MCF 10A (cell line): ENCODE measurements around the gene MRPL42. TPM values are rescaled to one million over a fixed set of nuclear protein-coding genes. Genes with fewer than 3 reads are reported as not detected.

Experiments
- BruUV-seq: library from RNA; stranded (reverse); fragments of 400-500 nt; replicated peaks from 2 replicates; lab custom pipeline; 2021; lab: Mats Ljungman, UMichigan
- CTCF ChIA-PET: fragments of 300-600 bp; sonication (Branson Sonifier 250); formaldehyde crosslinking; extraction: SDS; loops from one replicate; lab custom pipeline; 2021; ENCODE audit warnings: antibody characterized with exemption, inconsistent platforms; lab: Yijun Ruan, JAX
- POLR2A ChIA-PET: fragments of 300-600, 350-650 bp; sonication (Branson Sonifier 250); formaldehyde crosslinking; extraction: SDS; loops from one replicate; lab custom pipeline; 2020; ENCODE audit warnings: antibody characterized with exemption, inconsistent platforms; lab: Yijun Ruan, JAX
- DNase-seq: peaks from one replicate; pipeline ENCODE4 v3.0.0-alpha.2; 2018; ENCODE audit not compliant: unreplicated experiment
- H3K27ac Mint-ChIP-seq: one replicate; pipeline ENCODE4 v1.8.0; 2022; ENCODE audit warnings: mild to moderate bottlenecking, low read depth, mixed read lengths; ENCODE audit not compliant: unreplicated experiment
- H3K27me3 Mint-ChIP-seq: one replicate; pipeline ENCODE4 v1.8.0; 2022; ENCODE audit warnings: mixed read lengths; ENCODE audit not compliant: insufficient read depth, unreplicated experiment
- H3K36me3 Mint-ChIP-seq: one replicate; pipeline ENCODE4 v1.8.0; 2022; ENCODE audit warnings: mild to moderate bottlenecking, moderate library complexity, mixed read lengths; ENCODE audit not compliant: insufficient read depth, unreplicated experiment
- H3K4me1 Mint-ChIP-seq: one replicate; pipeline ENCODE4 v1.8.0; 2022; ENCODE audit warnings: mixed read lengths; ENCODE audit not compliant: insufficient read depth, unreplicated experiment
- H3K4me3 Mint-ChIP-seq: one replicate; pipeline ENCODE4 v1.8.0; 2022; ENCODE audit warnings: mild to moderate bottlenecking, moderate library complexity, mixed read lengths; ENCODE audit not compliant: unreplicated experiment
- H3K9me3 Mint-ChIP-seq: one replicate; pipeline ENCODE4 v1.8.0; 2022; ENCODE audit warnings: mixed read lengths; ENCODE audit not compliant: unreplicated experiment
- CTCF ChIP-seq: fragments of 200-600 bp; IDR thresholded peaks from one replicate; pipeline ENCODE4 v1.8.0; 2022; ENCODE audit warnings: antibody characterized with exemption, mild to moderate bottlenecking; ENCODE audit not compliant: unreplicated experiment
- intact Hi-C: fragments of 100-400 bp; cut with micrococcal nuclease; formaldehyde crosslinking; loops from 2 replicates; pipeline ENCODE4 v1.14.1; 2022
- total RNA-seq: library from RNA; stranded (reverse); gene quantifications from 2 replicates; pipeline ENCODE4 v1.2.3, GENCODE V29; 2022

Gene MRPL42
- total RNA-seq, 1 experiment from 2014 or later = 90.2 TPM

GRCh38 chr12:93422050-93422449 is 45.3 kb upstream of the MRPL42 start:
- DNase-seq = no peak
- H3K27ac Mint-ChIP-seq = no peak overlapping the region
- no peak for TF ChIP-seq CTCF
- CTCF ChIA-PET = interaction anchor here (0.6 to 2.3 kb wide), 6 partner anchors 9 to 680 kb away, joined by 4 to 9 read pairs (median 5); no protein-coding TSS in a partner anchor
- no TSS peak for BruUV-seq
- H3K4me1 Mint-ChIP-seq = peaks cover 23% of the 10 kb centered on the region
- intact Hi-C loops = no loop called here
- H3K27me3 Mint-ChIP-seq = no peaks in the 10 kb centered on the region
- H3K36me3 Mint-ChIP-seq = no peaks in the 10 kb centered on the region
- POLR2A ChIA-PET = interaction anchor here (1.0 to 3.2 kb wide), 2 partner anchors 16 to 41 kb away, joined by 3 to 8 read pairs; no protein-coding TSS in a partner anchor
- no peaks in the 10 kb centered on the region for H3K9me3 Mint-ChIP-seq
- no peak overlapping the region for H3K4me3 Mint-ChIP-seq

GRCh38 chr12:93425736-93426411 is 41.4 kb upstream of the MRPL42 start:
- BruUV-seq = no TSS peak
- H3K27ac Mint-ChIP-seq = no peak overlapping the region
- no peak for TF ChIP-seq CTCF
- ChIA-PET CTCF (interaction anchor here (0.6 to 1.8 kb wide), 8 partner anchors 278 to 675 kb away, joined by 3 to 7 read pairs (median 3); no protein-coding TSS in a partner anchor), POLR2A (interaction anchor here (0.6 kb wide), 1 partner anchor 885 kb away, joined by 5 read pairs; no protein-coding TSS in a partner anchor)
- peaks cover 38% of the 10 kb centered on the region for H3K4me1 Mint-ChIP-seq
- no peaks in the 10 kb centered on the region for H3K9me3 Mint-ChIP-seq
- no peaks in the 10 kb centered on the region for H3K27me3 Mint-ChIP-seq
- intact Hi-C loops = no loop called here
- no peak for DNase-seq
- no peak overlapping the region for H3K4me3 Mint-ChIP-seq
- H3K36me3 Mint-ChIP-seq = no peaks in the 10 kb centered on the region

DNA sequence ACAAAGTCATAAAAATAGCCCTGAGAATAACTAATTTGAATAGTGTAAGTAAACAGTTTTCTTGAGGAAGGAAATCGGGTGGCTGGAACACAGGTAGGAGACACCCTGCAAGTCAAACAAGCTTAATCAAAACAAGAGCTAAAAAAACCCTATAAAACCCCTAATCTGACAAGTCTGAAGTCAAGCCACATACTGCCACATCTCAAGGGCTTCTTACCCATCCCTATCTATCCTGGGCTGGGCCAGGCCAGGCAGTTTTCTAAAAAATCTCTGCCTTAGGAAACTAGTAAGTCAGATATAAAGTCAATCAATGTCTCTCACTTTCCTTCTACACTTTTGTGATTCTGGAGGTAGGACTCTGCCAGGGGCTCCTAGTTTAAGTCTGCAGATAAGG is 40.9 kb upstream of the MRPL42 start:
- Mint-ChIP-seq H3K36me3 (no peaks in the 10 kb centered on the region), H3K27me3 (no peaks in the 10 kb centered on the region), H3K4me3 (no peak overlapping the region), H3K4me1 (peaks cover 35% of the 10 kb centered on the region), H3K9me3 (no peaks in the 10 kb centered on the region), H3K27ac (no peak overlapping the region)
- TF ChIP-seq CTCF = no peak
- BruUV-seq = no TSS peak
- intact Hi-C loops = no loop called here
- POLR2A ChIA-PET = interaction anchor here (0.6 kb wide), 1 partner anchor 885 kb away, joined by 5 read pairs; no protein-coding TSS in a partner anchor
- CTCF ChIA-PET = interaction anchor here (0.6 to 1.8 kb wide), 10 partner anchors 278 to 904 kb away, joined by 3 to 7 read pairs (median 3); no protein-coding TSS in a partner anchor
- no peak for DNase-seq

DNA sequence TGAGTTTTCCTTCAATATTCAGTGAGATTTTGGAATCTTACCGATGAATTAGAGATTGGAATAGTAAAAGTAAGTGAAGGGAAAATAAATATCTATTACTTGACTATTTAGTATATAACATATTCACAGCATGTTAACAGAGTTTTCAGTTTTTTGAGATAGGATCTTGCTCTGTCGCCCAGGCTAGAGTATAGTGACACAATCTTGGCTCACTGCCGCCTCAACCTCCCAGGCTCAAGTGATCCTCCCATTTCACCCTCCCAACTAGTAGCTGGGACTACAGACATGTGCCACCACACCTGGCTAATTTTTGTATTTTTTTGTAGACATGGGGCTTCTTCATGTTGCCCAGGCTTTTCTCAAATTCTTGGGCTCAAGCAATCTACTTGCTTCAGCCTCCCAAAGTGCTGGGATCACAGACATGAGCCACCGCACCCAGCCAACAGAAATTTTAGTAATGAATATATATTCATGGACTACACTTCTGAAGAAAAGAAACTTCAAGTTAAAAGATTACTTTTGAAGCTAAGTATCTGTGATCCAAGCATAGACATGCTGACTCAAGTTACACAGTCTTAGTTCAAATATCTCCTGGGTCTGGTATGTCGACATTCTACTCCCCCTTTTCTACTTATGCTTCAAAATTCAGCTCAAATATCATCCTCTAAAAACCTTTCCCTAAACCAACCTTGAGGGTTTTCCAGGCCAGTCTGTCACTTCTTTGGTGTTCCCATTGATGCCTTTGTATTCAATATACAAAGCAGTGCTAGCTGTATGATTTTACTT is 39.3 kb upstream of the MRPL42 start:
- Mint-ChIP-seq H3K27me3 (no peaks in the 10 kb centered on the region), H3K4me1 (peaks cover 35% of the 10 kb centered on the region), H3K9me3 (no peaks in the 10 kb centered on the region), H3K27ac (no peak overlapping the region), H3K4me3 (no peak overlapping the region), H3K36me3 (no peaks in the 10 kb centered on the region)
- intact Hi-C loops = no loop called here
- ChIA-PET POLR2A (interaction anchor here (0.9 kb wide), 1 partner anchor 47 kb away, joined by 3 read pairs; no protein-coding TSS in a partner anchor), CTCF (interaction anchor here (0.6 to 1.1 kb wide), 4 partner anchors 8 to 674 kb away, joined by 3 to 5 read pairs (median 3); no protein-coding TSS in a partner anchor)
- TF ChIP-seq CTCF = no peak
- BruUV-seq = no TSS peak
- no peak for DNase-seq
